D721Med (cell line): Measurements from ENCODE around the gene CTU1.

Experiments
- DNase-seq: peaks from one replicate; pipeline ENCODE4 v3.0.0; 2011; ENCODE audit warnings: low spot score; ENCODE audit not compliant: insufficient read length
- FAIRE-seq: peaks from 2 replicates; lab custom pipeline; 2011; peaks lifted over from hg19 to GRCh38; lab: Jason Lieb, UNC
- CTCF ChIP-seq: IDR thresholded peaks from 2 replicates; pipeline ENCODE4 v1.5.1; 2012; ENCODE audit warnings: mild to moderate bottlenecking, control low read depth; ENCODE audit not compliant: insufficient read depth; ENCODE audit errors: missing control alignments

The CTU1 gene

GRCh38 chr19:51097166-51097738, 11.0 kb downstream of the CTU1 start:
- peak; percentile 51 for DNase-seq
- TF ChIP-seq CTCF = peak; percentile 61

GRCh38 chr19:51096473-51097165, 11.6 kb downstream of the CTU1 start:
- FAIRE-seq = no peak
- no peak for DNase-seq
- TF ChIP-seq CTCF = peak; percentile 24

More at GRCh38 chr19:51097166-51097738, 11.0 kb downstream of the CTU1 start:
- no peak for FAIRE-seq

- no peak for FAIRE-seq
- TF ChIP-seq CTCF = peak; percentile 66
- DNase-seq = peak; percentile 62
Measured at GRCh38 chr19:51094696-51095279, 13.4 kb downstream of the CTU1 start.

GRCh38 chr19:51093510-51094345, 14.5 kb downstream of the CTU1 start:
- FAIRE-seq (no peak), DNase-seq (no peak)
- TF ChIP-seq CTCF = no peak

- no peak for TF ChIP-seq CTCF
- FAIRE-seq (no peak), DNase-seq (no peak)
Measured at GRCh38 chr19:51093101-51093500, 15.1 kb downstream of the CTU1 start.

GRCh38 chr19:51091895-51092873, 16.0 kb downstream of the CTU1 start:
- FAIRE-seq (no peak), DNase-seq (no peak)
- no peak for TF ChIP-seq CTCF
